SK-N-SH (cell line): ENCODE measurements around the gene NAA38.

Experiments used
- CTCF ChIP-seq: fragments of 200-600 bp; sonication (generic); IDR thresholded peaks from 2 replicates; pipeline ENCODE4 v1.6.1; 2017; ENCODE audit warnings: antibody characterized with exemption, mild to moderate bottlenecking, moderate library complexity
- EP300 ChIP-seq, 2 experiments: IDR thresholded peaks; 2 replicates each; pipeline versions ENCODE4 v1.4.0 to v1.6.1; 2012; ENCODE audit warnings: borderline replicate concordance in 1 of 2, low read depth in 1 of 2, low read length in 1 of 2
- TAF1 ChIP-seq: IDR thresholded peaks from 2 replicates; pipeline ENCODE4 v1.6.1; 2012; ENCODE audit warnings: low read depth, mild to moderate bottlenecking, low read length, moderate library complexity, borderline replicate concordance
- YY1 ChIP-seq: IDR thresholded peaks from 2 replicates; pipeline ENCODE4 v1.4.0; 2012; ENCODE audit warnings: low read depth, mild to moderate bottlenecking

- TF ChIP-seq YY1 (0 out of 2 replicates have a peak, but pooled peaks have one; percentile 44), CTCF (peak; percentile 52), EP300 (IDR thresholded peaks at IDR 0.05; ENCODE audit: borderline replicate concordance in 1 of 2, low read depth in 1 of 2, low read length in 1 of 2) (no peak), TAF1 (no peak)
Measured at GRCh38 chr17:7858522-7858810, 1.1 kb upstream of the NAA38 start.
